ENCODE measurements around the gene ZNF10. TPM values are rescaled to one million over a fixed set of nuclear protein-coding genes. Genes with fewer than 3 reads are reported as not detected.

Gene ZNF10
- total RNA-seq, 1 experiment from 2014 or later, result 12.4 TPM

DNA sequence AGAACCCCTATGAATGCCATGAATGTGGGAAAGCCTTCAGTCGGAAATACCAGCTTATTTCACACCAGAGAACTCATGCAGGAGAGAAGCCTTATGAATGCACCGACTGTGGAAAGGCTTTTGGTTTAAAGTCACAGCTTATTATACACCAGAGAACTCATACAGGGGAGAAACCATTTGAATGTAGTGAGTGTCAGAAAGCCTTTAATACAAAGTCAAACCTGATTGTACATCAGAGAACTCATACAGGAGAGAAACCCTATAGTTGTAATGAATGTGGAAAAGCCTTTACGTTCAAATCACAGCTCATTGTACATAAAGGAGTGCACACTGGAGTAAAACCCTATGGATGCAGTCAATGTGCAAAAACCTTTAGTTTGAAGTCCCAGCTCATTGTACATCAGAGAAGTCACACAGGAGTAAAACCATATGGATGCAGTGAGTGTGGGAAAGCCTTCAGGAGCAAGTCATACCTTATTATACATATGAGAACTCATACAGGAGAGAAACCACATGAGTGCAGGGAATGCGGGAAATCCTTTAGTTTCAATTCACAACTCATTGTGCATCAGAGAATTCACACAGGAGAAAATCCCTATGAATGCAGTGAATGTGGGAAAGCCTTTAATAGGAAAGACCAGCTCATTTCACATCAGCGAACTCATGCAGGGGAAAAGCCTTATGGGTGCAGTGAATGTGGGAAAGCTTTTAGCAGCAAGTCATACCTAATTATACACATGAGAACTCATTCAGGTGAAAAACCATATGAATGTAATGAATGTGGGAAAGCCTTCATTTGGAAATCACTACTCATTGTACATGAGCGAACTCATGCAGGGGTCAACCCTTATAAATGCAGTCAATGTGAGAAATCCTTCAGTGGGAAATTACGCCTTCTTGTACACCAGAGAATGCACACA is 73.2 kb downstream of the ZNF10 start:
- H3K27ac ChIP-seq (ENCODE audit: low read length), result no peak overlapping the region
- ATAC-seq (no peak), DNase-seq (ENCODE audit: low read depth, low spot score) (no peak)
- TF ChIP-seq REST (IDR thresholded peaks at IDR 0.05; ENCODE audit: insufficient read depth in 1 of 2, low read depth in 2 of 2, low read length in 1 of 2), result no peak
- TF ChIP-seq POLR2AphosphoS5 (IDR thresholded peaks at IDR 0.05; ENCODE audit: low read depth, low read length), result no peak
- no peak for TF ChIP-seq SIN3A (IDR thresholded peaks at IDR 0.05; ENCODE audit: borderline replicate concordance, insufficient read depth, low read depth, low read length)
- TF ChIP-seq TCF7L2 (IDR thresholded peaks at IDR 0.05; ENCODE audit: low read depth, low read length), result no peak
- TF ChIP-seq, protein P1, sequence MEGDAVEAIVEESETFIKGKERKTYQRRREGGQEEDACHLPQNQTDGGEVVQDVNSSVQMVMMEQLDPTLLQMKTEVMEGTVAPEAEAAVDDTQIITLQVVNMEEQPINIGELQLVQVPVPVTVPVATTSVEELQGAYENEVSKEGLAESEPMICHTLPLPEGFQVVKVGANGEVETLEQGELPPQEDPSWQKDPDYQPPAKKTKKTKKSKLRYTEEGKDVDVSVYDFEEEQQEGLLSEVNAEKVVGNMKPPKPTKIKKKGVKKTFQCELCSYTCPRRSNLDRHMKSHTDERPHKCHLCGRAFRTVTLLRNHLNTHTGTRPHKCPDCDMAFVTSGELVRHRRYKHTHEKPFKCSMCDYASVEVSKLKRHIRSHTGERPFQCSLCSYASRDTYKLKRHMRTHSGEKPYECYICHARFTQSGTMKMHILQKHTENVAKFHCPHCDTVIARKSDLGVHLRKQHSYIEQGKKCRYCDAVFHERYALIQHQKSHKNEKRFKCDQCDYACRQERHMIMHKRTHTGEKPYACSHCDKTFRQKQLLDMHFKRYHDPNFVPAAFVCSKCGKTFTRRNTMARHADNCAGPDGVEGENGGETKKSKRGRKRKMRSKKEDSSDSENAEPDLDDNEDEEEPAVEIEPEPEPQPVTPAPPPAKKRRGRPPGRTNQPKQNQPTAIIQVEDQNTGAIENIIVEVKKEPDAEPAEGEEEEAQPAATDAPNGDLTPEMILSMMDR (IDR thresholded peaks at IDR 0.05), result no peak
- ChIA-PET CTCF (no interaction called here), POLR2A (no interaction called here)
- H3K36me3 ChIP-seq (ENCODE audit: control insufficient read depth, insufficient read depth, low read length), result peaks cover 15% of the 10 kb centered on the region
- BruUV-seq (replicated peaks), result no TSS peak
- in situ Hi-C loops (cut with HindIII; ENCODE audit: low pct_unique_long_range_greater_than_20kb, low sequenced_read_pairs), result no loop called here
- H3K9me3 ChIP-seq (ENCODE audit: control insufficient read depth, insufficient read depth, low read depth, low read length), result peaks cover 69% of the 10 kb centered on the region
- H3K4me1 ChIP-seq (ENCODE audit: control insufficient read depth, insufficient read depth, low read length), result no peaks in the 10 kb centered on the region
- intact Hi-C loops (cut with micrococcal nuclease; ENCODE audit: unreplicated experiment), result no loop called here
- H3K27me3 ChIP-seq (ENCODE audit: control insufficient read depth, insufficient read depth, low read length), result no peaks in the 10 kb centered on the region
- H3K4me3 ChIP-seq (ENCODE audit: low read depth in 2 of 2, low read length in 2 of 2), result no peak overlapping the region

GRCh38 chr12:133204264-133204603 is 73.8 kb downstream of the ZNF10 start:
- H3K4me1 ChIP-seq (ENCODE audit: control insufficient read depth, insufficient read depth, low read length), result no peaks in the 10 kb centered on the region
- ATAC-seq (no peak), DNase-seq (ENCODE audit: low read depth, low spot score) (no peak)
- no peak for TF ChIP-seq SIN3A (IDR thresholded peaks at IDR 0.05; ENCODE audit: borderline replicate concordance, insufficient read depth, low read depth, low read length)
- TF ChIP-seq TCF7L2 (IDR thresholded peaks at IDR 0.05; ENCODE audit: low read depth, low read length), result no peak
- no peak for TF ChIP-seq POLR2AphosphoS5 (IDR thresholded peaks at IDR 0.05; ENCODE audit: low read depth, low read length)
- no peak for TF ChIP-seq REST (IDR thresholded peaks at IDR 0.05; ENCODE audit: insufficient read depth in 1 of 2, low read depth in 2 of 2, low read length in 1 of 2)
- TF ChIP-seq, protein P1 (IDR thresholded peaks at IDR 0.05), result no peak
- peaks cover 15% of the 10 kb centered on the region for H3K36me3 ChIP-seq (ENCODE audit: control insufficient read depth, insufficient read depth, low read length)
- CTCF ChIA-PET, result no interaction called here
- no peak overlapping the region for H3K27ac ChIP-seq (ENCODE audit: low read length)
- POLR2A ChIA-PET, result no interaction called here
- no peak overlapping the region for H3K4me3 ChIP-seq (ENCODE audit: low read depth in 2 of 2, low read length in 2 of 2)
- no peaks in the 10 kb centered on the region for H3K27me3 ChIP-seq (ENCODE audit: control insufficient read depth, insufficient read depth, low read length)
- peaks cover 69% of the 10 kb centered on the region for H3K9me3 ChIP-seq (ENCODE audit: control insufficient read depth, insufficient read depth, low read depth, low read length)
- BruUV-seq (replicated peaks), result no TSS peak
- in situ Hi-C loops (cut with HindIII; ENCODE audit: low pct_unique_long_range_greater_than_20kb, low sequenced_read_pairs), result no loop called here
- intact Hi-C loops (cut with micrococcal nuclease; ENCODE audit: unreplicated experiment), result no loop called here
